GM23338 (cell line): ENCODE measurements around the gene CEP19. TPM values are rescaled to one million over a fixed set of nuclear protein-coding genes. Genes with fewer than 3 reads are reported as not detected.

Experiments used
- ATAC-seq: fragments of 200-7000 bp; cut with Tn5 transposase; 3 replicates; pipeline ENCODE4 v1.9.1; 2020
- DNase-seq: peaks from one replicate; pipeline ENCODE4 v3.0.0-alpha.2; 2015; ENCODE audit warnings: low spot score
- H2AFZ ChIP-seq: fragments of 200-600 bp; sonication (generic); 2 replicates; pipeline ENCODE4 v1.8.0; 2016; ENCODE audit warnings: antibody characterized with exemption, mild to moderate bottlenecking, moderate library complexity
- H3F3A ChIP-seq: fragments of 200-600 bp; sonication (generic); replicated peaks from 2 replicates; pipeline ENCODE4 v1.8.0; 2017; ENCODE audit warnings: antibody characterized with exemption, mixed run types, low read depth
- H3K27ac ChIP-seq: fragments of 200-600 bp; sonication (generic); 2 replicates; pipeline ENCODE4 v1.6.1; 2016; ENCODE audit warnings: low read depth
- H3K27me3 ChIP-seq: fragments of 200-600 bp; sonication (generic); 2 replicates; pipeline ENCODE4 v1.8.0; 2016; ENCODE audit warnings: mild to moderate bottlenecking, mixed run types, moderate library complexity; ENCODE audit not compliant: insufficient read depth
- H3K36me3 ChIP-seq: fragments of 200-600 bp; sonication (generic); 2 replicates; pipeline ENCODE4 v1.8.0; 2016; ENCODE audit warnings: mild to moderate bottlenecking; ENCODE audit not compliant: insufficient read depth
- H3K4me1 ChIP-seq: fragments of 200-600 bp; sonication (generic); 2 replicates; pipeline ENCODE4 v1.8.0; 2016; ENCODE audit warnings: mild to moderate bottlenecking, moderate library complexity; ENCODE audit not compliant: insufficient read depth
- H3K4me2 ChIP-seq: fragments of 200-600 bp; sonication (generic); 2 replicates; pipeline ENCODE4 v1.7.1; 2017; ENCODE audit warnings: mixed run types
- H3K4me3 ChIP-seq: fragments of 200-600 bp; sonication (generic); 2 replicates; pipeline ENCODE4 v1.6.1; 2016; ENCODE audit warnings: mixed run types
- H3K79me2 ChIP-seq: fragments of 200-600 bp; sonication (generic); replicated peaks from 2 replicates; pipeline ENCODE4 v1.8.0; 2017; ENCODE audit warnings: mild to moderate bottlenecking; ENCODE audit not compliant: insufficient read depth
- H3K9me2 ChIP-seq: fragments of 200-600 bp; sonication (generic); 2 replicates; pipeline ENCODE4 v1.8.0; 2017; ENCODE audit not compliant: insufficient read depth
- H4K20me1 ChIP-seq: fragments of 200-600 bp; sonication (generic); replicated peaks from 2 replicates; pipeline ENCODE4 v1.8.0; 2017; ENCODE audit warnings: mild to moderate bottlenecking; ENCODE audit not compliant: insufficient read depth
- H3K27ac Mint-ChIP-seq: 2 replicates; pipeline ENCODE4 v1.8.0; 2020; ENCODE audit warnings: inconsistent platforms, mild to moderate bottlenecking, moderate library complexity, mixed read lengths
- H3K27me3 Mint-ChIP-seq: 3 replicates; pipeline ENCODE4 v1.8.0; 2022; ENCODE audit warnings: low read depth, mild to moderate bottlenecking, moderate library complexity, mixed read lengths, inconsistent platforms; ENCODE audit not compliant: insufficient read depth, poor library complexity
- H3K36me3 Mint-ChIP-seq: 3 replicates; pipeline ENCODE4 v1.8.0; 2021; ENCODE audit warnings: low read depth, mild to moderate bottlenecking, inconsistent platforms, moderate library complexity, mixed read lengths
- H3K4me1 Mint-ChIP-seq: 3 replicates; pipeline ENCODE4 v1.8.0; 2020; ENCODE audit warnings: mild to moderate bottlenecking, inconsistent platforms, mixed read lengths
- H3K4me3 Mint-ChIP-seq: 3 replicates; pipeline ENCODE4 v1.8.0; 2021; ENCODE audit warnings: moderate library complexity, mild to moderate bottlenecking, inconsistent platforms, mixed read lengths
- H3K9me3 Mint-ChIP-seq: 3 replicates; pipeline ENCODE4 v1.8.0; 2020; ENCODE audit warnings: moderate library complexity, mild to moderate bottlenecking, inconsistent platforms, mixed read lengths
- CREB1 ChIP-seq: fragments of 250-450 bp; sonication (Bioruptor Pico); IDR thresholded peaks from 2 replicates; pipeline ENCODE4 v1.5.0; 2020; ENCODE audit warnings: low read depth, mild to moderate bottlenecking, moderate library complexity
- EZH2 ChIP-seq: fragments of 200-600 bp; sonication (generic); IDR thresholded peaks from one replicate; pipeline ENCODE4 v1.8.0; 2017; ENCODE audit warnings: antibody characterized with exemption, mild to moderate bottlenecking, low read depth; ENCODE audit not compliant: unreplicated experiment
- EZH2phosphoT487 ChIP-seq: fragments of 200-600 bp; sonication (generic); IDR thresholded peaks from one replicate; pipeline ENCODE4 v1.8.1; 2018; ENCODE audit warnings: antibody characterized with exemption; ENCODE audit not compliant: unreplicated experiment
- NANOG ChIP-seq: IDR thresholded peaks from 2 replicates; pipeline ENCODE4 v1.6.1; 2016; ENCODE audit warnings: antibody characterized with exemption, borderline replicate concordance
- POLR2AphosphoS5 ChIP-seq: IDR thresholded peaks from 2 replicates; pipeline ENCODE4 v1.6.1; 2016; ENCODE audit warnings: antibody characterized with exemption, low read depth
- STAT1 ChIP-seq: IDR thresholded peaks from one replicate; pipeline ENCODE4 v1.6.1; 2016; ENCODE audit warnings: antibody characterized with exemption; ENCODE audit not compliant: unreplicated experiment
- ZNF114 ChIP-seq: fragments of 250-450 bp; sonication (Bioruptor Pico); IDR thresholded peaks from 2 replicates; pipeline ENCODE4 v1.5.0; 2020; ENCODE audit warnings: mild to moderate bottlenecking, moderate library complexity
- ZNF331 ChIP-seq: fragments of 250-450 bp; sonication (Bioruptor Pico); IDR thresholded peaks from 2 replicates; pipeline ENCODE4 v1.5.0; 2020; ENCODE audit warnings: low read depth, mild to moderate bottlenecking, moderate library complexity
- polyA plus RNA-seq: library from polyadenylated mRNA; unstranded; fragments of >200 nt; fragmentation: Nextera tagmentation; extraction: Ambion mirVana; gene quantifications from 2 replicates; pipeline ENCODE4 v1.2.1, GENCODE V29; 2016
- total RNA-seq: library from RNA; depleted of rRNA; stranded (reverse); fragments of >200 nt; shearing (Covaris generic); gene quantifications from 2 replicates; pipeline ENCODE4 v1.2.3, GENCODE V29; 2014
- TF ChIP-seq, protein P1 (sequence below), 2 experiments: fragments of 200-600 bp in 1 of 2; sonication (generic) in 1 of 2; conservative IDR thresholded peaks; 2 replicates each; pipeline versions ENCODE4 v1.5.1 to v1.6.1; 2016 to 2017; ENCODE audit warnings: antibody characterized with exemption in 2 of 2, low read depth in 2 of 2, mild to moderate bottlenecking in 2 of 2, moderate library complexity in 1 of 2
- TF ChIP-seq, protein P2 (sequence below): IDR thresholded peaks from one replicate; pipeline ENCODE4 v1.6.1; 2018; ENCODE audit warnings: antibody characterized with exemption; ENCODE audit not compliant: unreplicated experiment
- TF ChIP-seq, protein P3 (sequence below): fragments of 250-450 bp; sonication (Bioruptor Pico); IDR thresholded peaks from 2 replicates; pipeline ENCODE4 v1.5.0; 2020; ENCODE audit warnings: mild to moderate bottlenecking, moderate library complexity

CEP19 gene
- total and polyA plus RNA-seq, 2 experiments from 2014 or later: 1.6 to 2.5 TPM

- TF ChIP-seq, protein P1, sequence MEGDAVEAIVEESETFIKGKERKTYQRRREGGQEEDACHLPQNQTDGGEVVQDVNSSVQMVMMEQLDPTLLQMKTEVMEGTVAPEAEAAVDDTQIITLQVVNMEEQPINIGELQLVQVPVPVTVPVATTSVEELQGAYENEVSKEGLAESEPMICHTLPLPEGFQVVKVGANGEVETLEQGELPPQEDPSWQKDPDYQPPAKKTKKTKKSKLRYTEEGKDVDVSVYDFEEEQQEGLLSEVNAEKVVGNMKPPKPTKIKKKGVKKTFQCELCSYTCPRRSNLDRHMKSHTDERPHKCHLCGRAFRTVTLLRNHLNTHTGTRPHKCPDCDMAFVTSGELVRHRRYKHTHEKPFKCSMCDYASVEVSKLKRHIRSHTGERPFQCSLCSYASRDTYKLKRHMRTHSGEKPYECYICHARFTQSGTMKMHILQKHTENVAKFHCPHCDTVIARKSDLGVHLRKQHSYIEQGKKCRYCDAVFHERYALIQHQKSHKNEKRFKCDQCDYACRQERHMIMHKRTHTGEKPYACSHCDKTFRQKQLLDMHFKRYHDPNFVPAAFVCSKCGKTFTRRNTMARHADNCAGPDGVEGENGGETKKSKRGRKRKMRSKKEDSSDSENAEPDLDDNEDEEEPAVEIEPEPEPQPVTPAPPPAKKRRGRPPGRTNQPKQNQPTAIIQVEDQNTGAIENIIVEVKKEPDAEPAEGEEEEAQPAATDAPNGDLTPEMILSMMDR (conservative IDR thresholded peaks at IDR 0.05; ENCODE audit: low read depth in 2 of 2): no peak
- TF ChIP-seq, protein P2, sequence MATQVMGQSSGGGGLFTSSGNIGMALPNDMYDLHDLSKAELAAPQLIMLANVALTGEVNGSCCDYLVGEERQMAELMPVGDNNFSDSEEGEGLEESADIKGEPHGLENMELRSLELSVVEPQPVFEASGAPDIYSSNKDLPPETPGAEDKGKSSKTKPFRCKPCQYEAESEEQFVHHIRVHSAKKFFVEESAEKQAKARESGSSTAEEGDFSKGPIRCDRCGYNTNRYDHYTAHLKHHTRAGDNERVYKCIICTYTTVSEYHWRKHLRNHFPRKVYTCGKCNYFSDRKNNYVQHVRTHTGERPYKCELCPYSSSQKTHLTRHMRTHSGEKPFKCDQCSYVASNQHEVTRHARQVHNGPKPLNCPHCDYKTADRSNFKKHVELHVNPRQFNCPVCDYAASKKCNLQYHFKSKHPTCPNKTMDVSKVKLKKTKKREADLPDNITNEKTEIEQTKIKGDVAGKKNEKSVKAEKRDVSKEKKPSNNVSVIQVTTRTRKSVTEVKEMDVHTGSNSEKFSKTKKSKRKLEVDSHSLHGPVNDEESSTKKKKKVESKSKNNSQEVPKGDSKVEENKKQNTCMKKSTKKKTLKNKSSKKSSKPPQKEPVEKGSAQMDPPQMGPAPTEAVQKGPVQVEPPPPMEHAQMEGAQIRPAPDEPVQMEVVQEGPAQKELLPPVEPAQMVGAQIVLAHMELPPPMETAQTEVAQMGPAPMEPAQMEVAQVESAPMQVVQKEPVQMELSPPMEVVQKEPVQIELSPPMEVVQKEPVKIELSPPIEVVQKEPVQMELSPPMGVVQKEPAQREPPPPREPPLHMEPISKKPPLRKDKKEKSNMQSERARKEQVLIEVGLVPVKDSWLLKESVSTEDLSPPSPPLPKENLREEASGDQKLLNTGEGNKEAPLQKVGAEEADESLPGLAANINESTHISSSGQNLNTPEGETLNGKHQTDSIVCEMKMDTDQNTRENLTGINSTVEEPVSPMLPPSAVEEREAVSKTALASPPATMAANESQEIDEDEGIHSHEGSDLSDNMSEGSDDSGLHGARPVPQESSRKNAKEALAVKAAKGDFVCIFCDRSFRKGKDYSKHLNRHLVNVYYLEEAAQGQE: no peak
Observed at GRCh38 chr3:196706327-196706726, 5.7 kb downstream of the CEP19 start (continued).

- Histone ChIP-seq H3K79me2 (no peaks in the 10 kb centered on the region), H3K4me3 (no peak overlapping the region), H3K36me3 (no peaks in the 10 kb centered on the region), H4K20me1 (no peaks in the 10 kb centered on the region), H2AFZ (no peak overlapping the region), H3F3A (no peaks in the 10 kb centered on the region; the same call in 1 of the 2 replicates), H3K27ac (no peak overlapping the region), H3K9me2 (no peaks in the 10 kb centered on the region), H3K27me3 (no peaks in the 10 kb centered on the region), H3K4me2 (no peak overlapping the region), H3K4me1 (no peaks in the 10 kb centered on the region)
- no peak for ATAC-seq
- Mint-ChIP-seq H3K4me1 (no peaks in the 10 kb centered on the region), H3K27ac (no peak overlapping the region), H3K27me3 (peaks cover 1% of the 10 kb centered on the region), H3K4me3 (no peak overlapping the region), H3K36me3 (no peaks in the 10 kb centered on the region), H3K9me3 (no peaks in the 10 kb centered on the region)
- no peak for DNase-seq
- TF ChIP-seq ZNF331 (CRISPR knock-in tag) (no peak), EZH2phosphoT487 (no peak), POLR2AphosphoS5 (no peak), NANOG (no peak), STAT1 (no peak), ZNF114 (CRISPR knock-in tag) (no peak), CREB1 (CRISPR knock-in tag) (no peak), EZH2 (no peak)
- TF ChIP-seq, protein P3, sequence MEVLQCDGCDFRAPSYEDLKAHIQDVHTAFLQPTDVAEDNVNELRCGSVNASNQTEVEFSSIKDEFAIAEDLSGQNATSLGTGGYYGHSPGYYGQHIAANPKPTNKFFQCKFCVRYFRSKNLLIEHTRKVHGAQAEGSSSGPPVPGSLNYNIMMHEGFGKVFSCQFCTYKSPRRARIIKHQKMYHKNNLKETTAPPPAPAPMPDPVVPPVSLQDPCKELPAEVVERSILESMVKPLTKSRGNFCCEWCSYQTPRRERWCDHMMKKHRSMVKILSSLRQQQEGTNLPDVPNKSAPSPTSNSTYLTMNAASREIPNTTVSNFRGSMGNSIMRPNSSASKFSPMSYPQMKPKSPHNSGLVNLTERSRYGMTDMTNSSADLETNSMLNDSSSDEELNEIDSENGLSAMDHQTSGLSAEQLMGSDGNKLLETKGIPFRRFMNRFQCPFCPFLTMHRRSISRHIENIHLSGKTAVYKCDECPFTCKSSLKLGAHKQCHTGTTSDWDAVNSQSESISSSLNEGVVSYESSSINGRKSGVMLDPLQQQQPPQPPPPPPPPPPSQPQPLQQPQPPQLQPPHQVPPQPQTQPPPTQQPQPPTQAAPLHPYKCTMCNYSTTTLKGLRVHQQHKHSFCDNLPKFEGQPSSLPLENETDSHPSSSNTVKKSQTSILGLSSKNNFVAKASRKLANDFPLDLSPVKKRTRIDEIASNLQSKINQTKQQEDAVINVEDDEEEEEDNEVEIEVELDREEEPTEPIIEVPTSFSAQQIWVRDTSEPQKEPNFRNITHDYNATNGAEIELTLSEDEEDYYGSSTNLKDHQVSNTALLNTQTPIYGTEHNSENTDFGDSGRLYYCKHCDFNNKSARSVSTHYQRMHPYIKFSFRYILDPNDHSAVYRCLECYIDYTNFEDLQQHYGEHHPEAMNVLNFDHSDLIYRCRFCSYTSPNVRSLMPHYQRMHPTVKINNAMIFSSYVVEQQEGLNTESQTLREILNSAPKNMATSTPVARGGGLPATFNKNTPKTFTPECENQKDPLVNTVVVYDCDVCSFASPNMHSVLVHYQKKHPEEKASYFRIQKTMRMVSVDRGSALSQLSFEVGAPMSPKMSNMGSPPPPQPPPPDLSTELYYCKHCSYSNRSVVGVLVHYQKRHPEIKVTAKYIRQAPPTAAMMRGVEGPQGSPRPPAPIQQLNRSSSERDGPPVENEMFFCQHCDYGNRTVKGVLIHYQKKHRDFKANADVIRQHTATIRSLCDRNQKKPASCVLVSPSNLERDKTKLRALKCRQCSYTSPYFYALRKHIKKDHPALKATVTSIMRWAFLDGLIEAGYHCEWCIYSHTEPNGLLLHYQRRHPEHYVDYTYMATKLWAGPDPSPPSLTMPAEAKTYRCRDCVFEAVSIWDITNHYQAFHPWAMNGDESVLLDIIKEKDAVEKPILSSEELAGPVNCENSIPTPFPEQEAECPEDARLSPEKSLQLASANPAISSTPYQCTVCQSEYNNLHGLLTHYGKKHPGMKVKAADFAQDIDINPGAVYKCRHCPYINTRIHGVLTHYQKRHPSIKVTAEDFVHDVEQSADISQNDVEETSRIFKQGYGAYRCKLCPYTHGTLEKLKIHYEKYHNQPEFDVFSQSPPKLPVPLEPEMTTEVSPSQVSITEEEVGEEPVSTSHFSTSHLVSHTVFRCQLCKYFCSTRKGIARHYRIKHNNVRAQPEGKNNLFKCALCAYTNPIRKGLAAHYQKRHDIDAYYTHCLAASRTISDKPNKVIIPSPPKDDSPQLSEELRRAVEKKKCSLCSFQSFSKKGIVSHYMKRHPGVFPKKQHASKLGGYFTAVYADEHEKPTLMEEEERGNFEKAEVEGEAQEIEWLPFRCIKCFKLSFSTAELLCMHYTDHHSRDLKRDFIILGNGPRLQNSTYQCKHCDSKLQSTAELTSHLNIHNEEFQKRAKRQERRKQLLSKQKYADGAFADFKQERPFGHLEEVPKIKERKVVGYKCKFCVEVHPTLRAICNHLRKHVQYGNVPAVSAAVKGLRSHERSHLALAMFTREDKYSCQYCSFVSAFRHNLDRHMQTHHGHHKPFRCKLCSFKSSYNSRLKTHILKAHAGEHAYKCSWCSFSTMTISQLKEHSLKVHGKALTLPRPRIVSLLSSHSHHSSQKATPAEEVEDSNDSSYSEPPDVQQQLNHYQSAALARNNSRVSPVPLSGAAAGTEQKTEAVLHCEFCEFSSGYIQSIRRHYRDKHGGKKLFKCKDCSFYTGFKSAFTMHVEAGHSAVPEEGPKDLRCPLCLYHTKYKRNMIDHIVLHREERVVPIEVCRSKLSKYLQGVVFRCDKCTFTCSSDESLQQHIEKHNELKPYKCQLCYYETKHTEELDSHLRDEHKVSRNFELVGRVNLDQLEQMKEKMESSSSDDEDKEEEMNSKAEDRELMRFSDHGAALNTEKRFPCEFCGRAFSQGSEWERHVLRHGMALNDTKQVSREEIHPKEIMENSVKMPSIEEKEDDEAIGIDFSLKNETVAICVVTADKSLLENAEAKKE (CRISPR knock-in tag): no peak
Observed at GRCh38 chr3:196700801-196701200, 11.2 kb downstream of the CEP19 start.
